H54 (cell line): Measurements from ENCODE around the gene NR5A1.

Experiments
- DNase-seq: peaks from one replicate; pipeline ENCODE4 v3.0.0; 2011; ENCODE audit warnings: low spot score, mixed read lengths; ENCODE audit not compliant: insufficient read length
- FAIRE-seq: peaks from 3 replicates; lab custom pipeline; 2011; peaks lifted over from hg19 to GRCh38; lab: Jason Lieb, UNC
- POLR2A ChIP-seq: IDR thresholded peaks from 2 replicates; pipeline ENCODE4 v1.6.1; 2011; ENCODE audit warnings: low read depth, mild to moderate bottlenecking, low read length

Gene NR5A1

GRCh38 chr9:124488641-124489210 lies 18.5 kb downstream of the NR5A1 start:
- FAIRE-seq (no peak), DNase-seq (no peak)
- no peak for TF ChIP-seq POLR2A

GRCh38 chr9:124487260-124488182 lies 19.7 kb downstream of the NR5A1 start:
- no peak for TF ChIP-seq POLR2A
- no peak for DNase-seq
- no peak for FAIRE-seq

- no peak for FAIRE-seq
- TF ChIP-seq POLR2A: no peak
Measured at GRCh38 chr9:124486778-124487259, 20.4 kb downstream of the NR5A1 start.

GRCh38 chr9:124485936-124486335 lies 21.3 kb downstream of the NR5A1 start:
- no peak for DNase-seq
- no peak for FAIRE-seq
- no peak for TF ChIP-seq POLR2A

More at GRCh38 chr9:124486778-124487259, 20.4 kb downstream of the NR5A1 start:
- no peak for DNase-seq

GRCh38 chr9:124485201-124485600 lies 22.0 kb downstream of the NR5A1 start:
- FAIRE-seq (no peak), DNase-seq (no peak)
- no peak for TF ChIP-seq POLR2A

GRCh38 chr9:124483481-124483880 lies 23.7 kb downstream of the NR5A1 start:
- no peak for TF ChIP-seq POLR2A
- no peak for FAIRE-seq
- no peak for DNase-seq

GRCh38 chr9:124482431-124483031 lies 24.7 kb downstream of the NR5A1 start:
- FAIRE-seq (no peak), DNase-seq (no peak)
- no peak for TF ChIP-seq POLR2A

GRCh38 chr9:124481115-124481514 lies 26.1 kb downstream of the NR5A1 start:
- FAIRE-seq: no peak

GRCh38 chr9:124480621-124480981 lies 26.6 kb downstream of the NR5A1 start:
- FAIRE-seq (no peak), DNase-seq (no peak)
- TF ChIP-seq POLR2A: no peak

More at GRCh38 chr9:124481115-124481514, 26.1 kb downstream of the NR5A1 start:
- TF ChIP-seq POLR2A: no peak
- DNase-seq: no peak

GRCh38 chr9:124479947-124480620 lies 27.1 kb downstream of the NR5A1 start:
- no peak for DNase-seq
- no peak for TF ChIP-seq POLR2A
- no peak for FAIRE-seq

GRCh38 chr9:124479371-124479770 lies 27.8 kb downstream of the NR5A1 start:
- DNase-seq: no peak
- FAIRE-seq: no peak
- no peak for TF ChIP-seq POLR2A

GRCh38 chr9:124478354-124478753 lies 28.8 kb downstream of the NR5A1 start:
- DNase-seq: no peak
- no peak for TF ChIP-seq POLR2A
- no peak for FAIRE-seq

GRCh38 chr9:124477648-124478285 lies 29.4 kb downstream of the NR5A1 start:
- DNase-seq (no peak), FAIRE-seq (no peak)
- no peak for TF ChIP-seq POLR2A
